ENCODE measurements around the gene TMEM240. TPM values are rescaled to one million over a fixed set of nuclear protein-coding genes. Genes with fewer than 3 reads are reported as not detected.

TMEM240 gene
- total and polyA plus RNA-seq, 2 experiments from 2014 or later: 1.8 to 5.1 TPM

- H3K27ac ChIP-seq (ENCODE audit: low read depth): no peak overlapping the region
- H3K36me3 ChIP-seq (ENCODE audit: insufficient read depth): no peaks in the 10 kb centered on the region
- no peak for TF ChIP-seq EZH2phosphoT487 (IDR thresholded peaks at IDR 0.05; ENCODE audit: unreplicated experiment)
- no peak for TF ChIP-seq JUNB (IDR thresholded peaks at IDR 0.05; ENCODE audit: unreplicated experiment)
- H4K20me1 ChIP-seq (replicated peaks; ENCODE audit: insufficient read depth): no peaks in the 10 kb centered on the region
- H3F3A ChIP-seq (replicated peaks; ENCODE audit: low read depth): no peaks in the 10 kb centered on the region
- no peaks in the 10 kb centered on the region for H3K27me3 ChIP-seq (ENCODE audit: insufficient read depth)
- H3K27ac Mint-ChIP-seq: no peak overlapping the region
- H3K9me3 Mint-ChIP-seq: no peaks in the 10 kb centered on the region
- H3K27me3 Mint-ChIP-seq (ENCODE audit: insufficient read depth, low read depth, poor library complexity): peaks cover 5% of the 10 kb centered on the region
- H3K4me3 ChIP-seq: no peak overlapping the region
- DNase-seq (ENCODE audit: low spot score) (no peak), ATAC-seq (no peak)
- no peaks in the 10 kb centered on the region for H3K4me1 ChIP-seq (ENCODE audit: insufficient read depth)
- no peaks in the 10 kb centered on the region for H3K9me2 ChIP-seq (ENCODE audit: insufficient read depth)
- peaks cover 6% of the 10 kb centered on the region; the same call in 2 of the 3 replicates for H3K4me1 Mint-ChIP-seq
- H3K4me3 Mint-ChIP-seq: no peak overlapping the region
- H3K4me2 ChIP-seq: no peak overlapping the region
- no peak overlapping the region for H2AFZ ChIP-seq
- H3K36me3 Mint-ChIP-seq (ENCODE audit: low read depth): no peaks in the 10 kb centered on the region
- H3K79me2 ChIP-seq (replicated peaks; ENCODE audit: insufficient read depth): no peaks in the 10 kb centered on the region
These were observed 42.3 kb upstream of the TMEM240 start for GRCh38 chr1:1582585-1583346.

GRCh38 chr1:1578371-1578940 is 38.0 kb upstream of the TMEM240 start:
- Histone ChIP-seq H2AFZ (peak overlapping the region; percentile 95), H3K79me2 (replicated peaks; ENCODE audit: insufficient read depth) (peaks cover 8% of the 10 kb centered on the region), H3K27me3 (ENCODE audit: insufficient read depth) (no peaks in the 10 kb centered on the region), H3K4me3 (no peak overlapping the region), H4K20me1 (replicated peaks; ENCODE audit: insufficient read depth) (no peaks in the 10 kb centered on the region; the same call in 1 of the 2 replicates), H3K27ac (ENCODE audit: low read depth) (no peak overlapping the region), H3F3A (replicated peaks; ENCODE audit: low read depth) (peaks cover 4% of the 10 kb centered on the region; the same call in 1 of the 2 replicates), H3K4me1 (ENCODE audit: insufficient read depth) (no peaks in the 10 kb centered on the region), H3K4me2 (no peak overlapping the region), H3K36me3 (ENCODE audit: insufficient read depth) (no peaks in the 10 kb centered on the region), H3K9me2 (ENCODE audit: insufficient read depth) (no peaks in the 10 kb centered on the region)
- H3K4me3 Mint-ChIP-seq: no peak overlapping the region
- peaks cover 5% of the 10 kb centered on the region for H3K36me3 Mint-ChIP-seq (ENCODE audit: low read depth)
- peaks cover 15% of the 10 kb centered on the region for H3K27me3 Mint-ChIP-seq (ENCODE audit: insufficient read depth, low read depth, poor library complexity)
- ATAC-seq: no peak
- H3K4me1 Mint-ChIP-seq: peaks cover 3% of the 10 kb centered on the region
- no peak for DNase-seq (ENCODE audit: low spot score)
- no peak overlapping the region for H3K27ac Mint-ChIP-seq
- peaks cover 4% of the 10 kb centered on the region; the same call in 1 of the 3 replicates for H3K9me3 Mint-ChIP-seq
- no peak for TF ChIP-seq ETS1 (IDR thresholded peaks at IDR 0.05)
- no peak for TF ChIP-seq ZNF114 (CRISPR knock-in tag; IDR thresholded peaks at IDR 0.05)
- TF ChIP-seq EZH2phosphoT487 (IDR thresholded peaks at IDR 0.05; ENCODE audit: unreplicated experiment): no peak
- no peak for TF ChIP-seq ZNF331 (CRISPR knock-in tag; IDR thresholded peaks at IDR 0.05; ENCODE audit: low read depth)
- TF ChIP-seq NANOG (IDR thresholded peaks at IDR 0.05; ENCODE audit: borderline replicate concordance): no peak
- no peak for TF ChIP-seq POLR2AphosphoS5 (IDR thresholded peaks at IDR 0.05; ENCODE audit: low read depth)
- no peak for TF ChIP-seq CTCF (conservative IDR thresholded peaks at IDR 0.05; ENCODE audit: low read depth in 2 of 2)
- TF ChIP-seq STAT1 (IDR thresholded peaks at IDR 0.05; ENCODE audit: unreplicated experiment): no peak
- TF ChIP-seq REST (IDR thresholded peaks at IDR 0.05; ENCODE audit: unreplicated experiment): no peak
